GM12864 (cell line): ENCODE results near the gene CCDC13.

Experiments used
- DNase-seq: peaks from one replicate; pipeline ENCODE4 v3.0.0-alpha.2; 2011; ENCODE audit warnings: low read depth
- H3K4me3 ChIP-seq: 2 replicates; pipeline ENCODE4 v1.5.1; 2011; ENCODE audit warnings: mild to moderate bottlenecking, low read depth, low read length, control low read depth
- CTCF ChIP-seq: IDR thresholded peaks from 2 replicates; pipeline ENCODE4 v1.5.1; 2011; ENCODE audit warnings: low read depth, mild to moderate bottlenecking, moderate library complexity, low read length, control low read depth, inconsistent platforms; ENCODE audit errors: missing control alignments

CCDC13 gene

GRCh38 chr3:42745291-42745745 is 27.7 kb downstream of the CCDC13 start:
- no peak for TF ChIP-seq CTCF
- no peak overlapping the region for H3K4me3 ChIP-seq
- DNase-seq, result no peak

DNA sequence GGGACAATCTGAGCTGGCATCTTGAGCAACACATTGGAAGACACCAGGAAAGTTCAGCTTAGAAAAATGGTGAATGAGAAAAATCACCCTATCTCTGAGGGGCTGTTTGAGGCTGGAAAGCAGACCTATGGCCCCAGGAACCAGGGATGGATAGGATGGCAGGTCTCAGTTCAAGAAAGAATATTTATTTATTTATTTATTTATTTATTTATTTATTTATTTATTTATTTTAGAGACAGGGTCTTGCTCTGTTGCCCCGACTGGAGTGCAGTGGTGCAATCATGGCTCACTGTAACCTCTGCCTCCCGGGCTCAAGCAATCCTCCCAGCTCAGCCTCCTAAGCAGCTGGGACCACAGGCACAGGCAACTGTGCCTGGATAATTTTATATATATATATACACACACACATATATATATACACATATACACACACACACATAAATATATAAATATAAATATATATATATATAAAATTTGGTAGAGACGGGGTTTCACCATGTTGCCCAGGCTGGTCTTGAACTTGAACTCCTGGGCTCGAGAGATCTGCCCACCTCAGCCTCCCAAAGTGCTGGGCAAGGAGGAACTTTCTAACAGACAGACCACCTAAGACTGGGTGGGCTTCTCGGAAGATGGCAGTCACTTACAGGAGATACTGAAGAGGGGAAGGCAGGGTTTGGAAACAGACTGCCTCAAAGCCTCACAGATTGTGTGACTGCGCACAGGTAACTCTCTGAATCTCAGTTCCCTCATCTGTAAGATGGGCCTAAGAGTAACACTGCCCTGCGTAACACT is 29.7 kb downstream of the CCDC13 start:
- TF ChIP-seq CTCF, result no peak
- no peak overlapping the region for H3K4me3 ChIP-seq
- no peak for DNase-seq

DNA sequence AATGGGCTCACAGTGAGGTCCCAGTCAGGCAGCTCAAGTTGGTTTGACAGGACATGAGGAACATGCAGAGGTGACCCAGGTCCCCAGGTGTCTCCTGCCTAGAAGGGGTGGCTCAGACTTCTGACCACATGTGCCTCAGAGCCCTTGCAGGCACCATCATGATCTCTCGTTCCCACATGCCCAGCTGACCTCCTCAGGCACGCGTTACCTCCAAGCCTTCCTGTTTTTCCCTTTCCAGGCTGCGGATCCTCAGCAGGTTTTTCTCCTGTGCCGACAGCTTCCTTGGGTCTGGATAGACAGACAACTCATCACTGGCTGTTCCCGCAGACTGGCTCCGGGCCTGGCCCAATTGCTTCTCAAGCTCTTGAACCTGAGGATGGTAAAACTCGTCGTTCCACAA is 30.4 kb downstream of the CCDC13 start:
- no peak for TF ChIP-seq CTCF
- no peak overlapping the region for H3K4me3 ChIP-seq
- DNase-seq, result no peak

GRCh38 chr3:42742259-42742658 is 30.8 kb downstream of the CCDC13 start:
- DNase-seq, result no peak
- TF ChIP-seq CTCF, result no peak
- H3K4me3 ChIP-seq, result no peak overlapping the region

- TF ChIP-seq CTCF, result no peak
- DNase-seq, result no peak
- no peak overlapping the region for H3K4me3 ChIP-seq
These were observed 31.3 kb downstream of the CCDC13 start for GRCh38 chr3:42741796-42742195.

GRCh38 chr3:42739401-42740158 is 33.5 kb downstream of the CCDC13 start:
- TF ChIP-seq CTCF, result no peak
- no peak overlapping the region for H3K4me3 ChIP-seq
- no peak for DNase-seq
